ENCODE measurements around the gene EFL1.

DNA sequence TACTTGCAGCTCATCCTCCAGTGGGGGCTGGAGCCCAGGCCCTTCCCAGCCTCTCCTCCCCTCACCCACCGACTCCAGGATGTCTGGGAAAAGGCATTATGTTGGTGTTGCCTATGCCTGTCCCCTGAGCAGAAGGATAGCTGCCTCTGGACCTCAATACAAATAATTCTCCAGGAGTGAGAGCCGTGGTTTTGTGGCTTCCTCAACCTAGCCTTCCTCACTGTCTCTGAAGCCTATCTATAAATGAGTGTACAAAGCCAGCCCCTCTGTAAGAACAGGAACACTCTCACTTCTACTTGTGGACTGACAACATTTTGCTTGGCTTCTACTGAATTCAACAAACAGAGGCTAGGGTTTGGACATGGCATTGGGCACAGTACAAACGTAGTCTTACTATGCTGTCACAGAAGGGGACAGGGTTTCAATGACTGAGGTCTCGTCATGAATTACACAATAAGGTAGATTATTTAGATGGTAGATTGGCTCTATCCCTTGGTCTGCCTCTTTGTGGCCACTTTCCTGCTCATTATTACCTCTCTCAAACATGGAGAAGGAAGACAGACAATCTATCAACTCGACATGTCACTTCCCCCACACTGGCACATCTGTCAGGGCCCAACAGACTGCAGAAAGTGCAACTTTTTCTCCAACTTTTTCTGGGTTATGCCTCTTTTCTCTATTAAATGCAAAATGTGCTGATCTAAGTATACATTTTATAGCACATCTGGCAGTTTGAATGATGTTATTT is 134.0 kb downstream of the EFL1 start:
- TF ChIP-seq CTCF (IDR thresholded peaks at IDR 0.05) (no peak), MAX (IDR thresholded peaks at IDR 0.05) (no peak), POLR2A (IDR thresholded peaks at IDR 0.05; ENCODE audit: low read length) (no peak), MAZ (IDR thresholded peaks at IDR 0.05; ENCODE audit: borderline replicate concordance, low read depth, low read length) (no peak), ZFP36 (IDR thresholded peaks at IDR 0.05; ENCODE audit: borderline replicate concordance, partially characterized antibody) (no peak), NFE2L2 (conservative IDR thresholded peaks at IDR 0.05; ENCODE audit: low read length) (no peak), HDAC2 (IDR thresholded peaks at IDR 0.05) (no peak)
